NOMO-1 (cell line): Measurements from ENCODE around the gene PIP5KL1.

ENCODE experiments used
- DNase-seq, 2 experiments: peaks; one replicate each; lab custom pipeline; 2025; ENCODE audit not compliant: unreplicated experiment in 2 of 2; lab: John Stamatoyannopoulos, UW

PIP5KL1 gene

GRCh38 chr9:127968700-127969383 lies 38.3 kb upstream of the PIP5KL1 start:
- DNase-seq, result no peak

- DNase-seq, result no peak
These were observed 37.5 kb upstream of the PIP5KL1 start for GRCh38 chr9:127968042-127968441.

DNA sequence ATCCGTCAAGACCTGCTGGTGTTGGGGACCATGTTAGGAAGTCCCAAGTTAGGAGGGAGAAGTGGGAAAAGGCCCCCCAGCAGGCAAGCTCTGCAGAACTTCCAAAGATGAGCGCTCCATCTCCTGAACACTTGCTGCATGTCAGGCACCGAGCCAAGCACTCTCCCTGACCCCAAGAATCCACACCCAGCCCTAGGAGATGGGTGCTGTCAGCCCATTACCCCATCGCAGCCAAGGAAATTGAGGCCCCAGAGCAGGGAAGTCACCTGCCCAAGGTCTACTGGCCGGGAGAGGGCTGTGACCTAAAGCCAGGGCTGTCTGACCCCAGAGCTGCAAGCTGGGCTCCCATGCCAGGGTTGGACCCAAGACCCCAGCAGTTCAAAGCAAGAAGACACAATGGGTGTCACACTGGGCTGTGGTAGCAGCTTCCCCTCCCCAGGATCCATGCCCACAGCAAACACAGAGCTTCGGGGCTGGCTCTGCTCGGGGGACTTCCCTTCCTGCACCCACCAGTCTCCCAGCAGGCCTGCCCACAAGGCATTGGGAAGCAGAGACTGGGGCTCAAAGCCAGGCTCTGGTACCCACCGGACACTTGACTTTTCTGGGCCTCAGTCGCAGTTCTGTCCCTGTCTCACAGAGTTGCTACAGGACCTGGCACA lies 36.7 kb upstream of the PIP5KL1 start:
- no peak for DNase-seq

- DNase-seq, result no peak
These were observed 36.0 kb upstream of the PIP5KL1 start for GRCh38 chr9:127966416-127967150.

DNA sequence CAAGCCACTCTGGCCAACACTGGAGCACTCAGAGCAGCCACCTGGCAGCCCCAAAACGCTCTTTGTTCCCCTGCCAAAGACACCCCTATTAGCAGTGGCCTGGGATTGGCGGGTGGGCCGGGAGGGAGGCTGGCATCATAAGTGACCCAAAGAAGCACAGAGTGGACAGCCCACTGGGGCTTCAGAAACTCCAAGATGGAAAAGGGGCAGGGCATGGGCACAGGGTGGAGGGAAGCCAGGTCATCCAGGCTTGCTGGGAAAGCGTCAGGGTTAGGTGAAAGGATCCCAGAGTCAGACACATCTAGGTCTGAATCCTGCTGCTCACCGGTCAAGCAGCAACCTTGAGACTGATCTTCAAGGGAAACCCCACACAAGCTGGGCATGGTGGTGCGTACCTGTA lies 35.4 kb upstream of the PIP5KL1 start:
- no peak for DNase-seq

- no peak for DNase-seq
These were observed 32.9 kb upstream of the PIP5KL1 start for GRCh38 chr9:127963359-127964064.

- DNase-seq, result no peak
These were observed 32.4 kb upstream of the PIP5KL1 start for GRCh38 chr9:127963041-127963358.

DNA sequence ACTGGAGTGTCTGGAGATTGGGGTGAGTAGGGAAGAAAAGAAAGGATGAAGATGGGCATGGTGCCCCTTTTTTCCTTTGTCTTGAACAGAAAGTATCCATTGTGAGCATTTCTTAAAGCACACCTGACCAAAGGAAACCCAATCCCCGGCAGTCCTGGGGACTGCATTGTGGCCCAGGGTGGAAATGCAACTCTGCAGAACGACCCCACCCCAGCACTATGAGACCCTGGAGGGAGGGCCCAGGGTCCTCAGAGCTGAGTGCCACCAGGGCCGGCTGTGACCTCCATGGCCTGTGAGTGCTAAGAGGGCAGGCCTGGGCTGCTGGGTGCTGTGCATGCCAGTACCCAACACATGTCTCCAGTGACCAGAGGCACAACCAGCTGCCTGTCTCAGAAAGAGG lies 31.7 kb upstream of the PIP5KL1 start:
- no peak for DNase-seq

GRCh38 chr9:127961613-127962155 lies 31.1 kb upstream of the PIP5KL1 start:
- no peak for DNase-seq

GRCh38 chr9:127961155-127961490 lies 30.5 kb upstream of the PIP5KL1 start:
- DNase-seq, result no peak

- DNase-seq, result no peak
These were observed 30.0 kb upstream of the PIP5KL1 start for GRCh38 chr9:127960410-127961154.

DNA sequence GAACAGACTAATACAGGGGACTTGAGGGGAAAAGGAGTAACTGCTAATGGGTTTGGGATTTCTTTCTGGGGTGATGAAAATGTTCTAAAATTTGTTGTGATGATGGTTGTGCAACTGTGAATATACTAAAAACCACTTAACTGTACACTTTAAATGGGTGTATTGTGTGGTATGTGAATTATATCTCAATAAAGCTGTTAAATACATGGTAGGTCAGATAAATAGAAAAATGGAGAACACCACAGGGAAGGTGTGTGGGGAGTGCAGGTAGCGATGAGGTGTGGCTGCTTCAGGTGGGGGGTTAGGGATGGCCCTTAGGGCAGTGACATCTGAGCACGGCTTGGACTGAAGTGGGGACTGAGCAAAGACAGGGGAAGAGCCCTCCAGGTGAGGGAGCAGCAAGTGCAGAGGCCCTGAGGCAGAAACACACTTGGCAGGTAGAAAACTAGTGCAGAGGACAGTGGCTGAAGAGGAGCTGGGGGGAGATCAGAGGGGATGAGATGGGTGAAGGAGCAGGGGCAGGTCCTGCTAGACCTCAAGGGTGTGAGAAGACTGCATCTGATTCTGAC lies 29.3 kb upstream of the PIP5KL1 start:
- DNase-seq, result no peak

GRCh38 chr9:127959398-127959797 lies 28.8 kb upstream of the PIP5KL1 start:
- DNase-seq, result no peak

DNA sequence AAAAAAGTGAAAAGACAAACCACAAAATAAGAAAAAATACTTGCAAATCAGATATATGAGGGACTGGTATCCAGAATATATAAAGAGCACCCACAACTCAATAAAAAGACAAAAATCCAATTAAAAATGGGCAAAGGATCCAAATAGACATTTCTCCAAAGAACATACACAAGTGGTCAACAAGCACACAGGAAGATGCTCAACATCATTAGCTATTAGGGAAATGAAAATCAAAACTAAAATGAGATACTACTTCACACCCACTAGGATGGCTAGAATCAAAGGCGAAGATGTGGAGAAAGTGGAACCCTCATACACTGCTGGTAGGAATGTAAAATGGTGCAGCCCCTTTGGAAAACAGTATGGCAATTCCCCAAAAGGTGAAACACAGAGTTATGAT lies 28.2 kb upstream of the PIP5KL1 start:
- no peak for DNase-seq

GRCh38 chr9:127955294-127956015 lies 24.9 kb upstream of the PIP5KL1 start:
- peak in 1 of 2 experiments; percentile 34 for DNase-seq

DNA sequence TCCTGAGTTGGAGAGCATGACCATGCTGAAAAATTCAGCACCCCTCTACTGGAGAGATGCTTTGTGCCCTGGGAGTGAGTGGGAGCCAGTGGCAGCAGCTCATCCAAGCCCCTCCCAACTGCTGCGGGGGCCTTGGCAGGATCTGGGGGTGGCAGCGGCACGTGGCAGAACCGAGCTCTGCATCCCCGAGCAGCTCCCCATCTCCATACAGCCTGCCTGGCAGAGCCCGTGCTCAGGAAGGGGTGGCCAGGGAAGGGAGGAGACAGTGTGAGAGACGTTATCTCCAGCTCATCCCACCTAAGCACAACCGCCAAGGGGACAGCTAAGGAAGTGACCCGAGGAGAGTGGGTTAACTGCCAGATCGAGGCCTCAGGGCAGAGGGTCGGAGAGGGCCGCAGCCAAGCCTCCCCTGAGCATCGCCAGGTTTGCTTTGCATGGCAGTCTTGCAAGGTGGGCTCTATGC lies 24.3 kb upstream of the PIP5KL1 start:
- DNase-seq, result no peak

DNA sequence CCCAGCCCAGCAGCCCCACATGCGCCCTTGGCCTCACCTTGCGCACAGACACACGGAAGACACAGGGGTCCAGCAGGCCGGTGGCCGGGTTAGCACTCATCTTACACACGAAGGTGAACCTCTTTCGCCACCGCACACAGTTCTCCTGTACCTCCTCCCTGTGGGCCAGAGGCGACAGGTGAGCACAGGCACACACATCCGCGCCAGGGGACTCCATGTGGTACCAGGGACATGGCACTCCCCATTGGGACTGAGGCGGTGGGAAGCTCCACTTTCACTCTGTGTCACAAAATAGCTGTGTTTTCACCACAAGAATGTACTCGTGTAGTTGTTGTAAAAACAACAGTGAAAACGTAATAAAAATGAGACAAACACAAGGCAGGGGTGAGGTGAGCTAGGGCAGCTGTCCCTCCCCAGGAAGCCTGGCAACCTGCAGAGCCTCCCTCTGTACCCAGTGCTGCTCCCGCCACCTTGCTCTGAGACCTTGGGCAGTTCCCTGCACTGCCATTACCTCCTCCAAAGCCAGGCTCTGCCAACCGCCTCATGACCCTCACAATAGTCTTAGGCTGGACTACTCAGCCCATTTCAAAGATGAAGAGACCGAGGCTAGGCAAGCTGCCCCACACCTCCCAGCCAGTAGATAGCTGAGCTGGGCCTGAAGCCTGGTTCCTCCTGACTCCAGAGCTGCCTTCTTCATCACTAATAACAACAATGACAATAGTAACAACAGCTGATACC lies 23.4 kb upstream of the PIP5KL1 start:
- no peak for DNase-seq

- DNase-seq, result no peak
These were observed 22.6 kb upstream of the PIP5KL1 start for GRCh38 chr9:127953154-127953553.
